CD8-positive, alpha-beta memory T cell (primary cell): ENCODE measurements around the gene SLA2. TPM values are rescaled to one million over a fixed set of nuclear protein-coding genes. Genes with fewer than 3 reads are reported as not detected.
"Not testable (repeated sequence)": the region's sequence is repeated elsewhere in the genome, so short reads cannot be mapped to it uniquely, and the experiment has no call there.

ENCODE experiments used
- CTCF ChIA-PET: fragments of 350-600 bp; sonication (Branson Sonifier 250); formaldehyde crosslinking; loops from one replicate; lab custom pipeline; 2021; ENCODE audit warnings: antibody characterized with exemption; lab: Charles Lee
- POLR2A ChIA-PET: fragments of 350-600 bp; sonication (Branson Sonifier 250); formaldehyde crosslinking; loops from one replicate; lab custom pipeline; 2021; ENCODE audit warnings: antibody characterized with exemption; lab: Charles Lee
- DNase-seq, 5 donors: peaks; one replicate each; pipeline versions ENCODE4 v3.0.0 to v3.0.0-alpha.2; 2020 to 2022; ENCODE audit warnings: mixed read lengths in 1 of 5
- H3K27ac ChIP-seq: one replicate; pipeline ENCODE4 v1.7.0; 2013; ENCODE audit warnings: low read depth, mild to moderate bottlenecking, low read length, moderate library complexity
- H3K27me3 ChIP-seq: 2 replicates; pipeline ENCODE4 v1.7.0; 2013; ENCODE audit warnings: low read length, mild to moderate bottlenecking; ENCODE audit not compliant: insufficient read depth, poor library complexity, severe bottlenecking
- H3K36me3 ChIP-seq: 2 replicates; pipeline ENCODE4 v1.7.0; 2013; ENCODE audit warnings: mild to moderate bottlenecking, low read length, moderate library complexity; ENCODE audit not compliant: insufficient read depth
- H3K4me1 ChIP-seq: 2 replicates; pipeline ENCODE4 v1.7.0; 2013; ENCODE audit warnings: mild to moderate bottlenecking, low read length, moderate library complexity; ENCODE audit not compliant: insufficient read depth
- H3K4me3 ChIP-seq: 2 replicates; pipeline ENCODE4 v1.7.0; 2013; ENCODE audit warnings: mild to moderate bottlenecking, low read length
- H3K9me3 ChIP-seq: 2 replicates; pipeline ENCODE4 v1.7.0; 2013; ENCODE audit warnings: mild to moderate bottlenecking, low read length
- H3K27ac Mint-ChIP-seq, 8 donors: one replicate each; pipeline ENCODE4 v1.8.0; 2020 to 2021; ENCODE audit warnings: mixed read lengths in 8 of 8, mild to moderate bottlenecking in 6 of 8, inconsistent platforms in 3 of 8, moderate library complexity in 3 of 8
- H3K27me3 Mint-ChIP-seq, 2 donors: one replicate each; pipeline ENCODE4 v1.8.0; 2020 to 2021; ENCODE audit warnings: mixed read lengths in 2 of 2, mild to moderate bottlenecking in 1 of 2, moderate library complexity in 1 of 2
- H3K36me3 Mint-ChIP-seq, 3 donors: one replicate each; pipeline ENCODE4 v1.8.0; 2020 to 2021; ENCODE audit warnings: mixed read lengths in 3 of 3, inconsistent platforms in 1 of 3, mild to moderate bottlenecking in 1 of 3
- H3K4me1 Mint-ChIP-seq, 3 donors: one replicate each; pipeline ENCODE4 v1.8.0; 2020 to 2021; ENCODE audit warnings: mixed read lengths in 3 of 3, inconsistent platforms in 1 of 3, mild to moderate bottlenecking in 1 of 3
- H3K4me3 Mint-ChIP-seq, 7 donors: one replicate each; pipeline ENCODE4 v1.8.0; 2020 to 2021; ENCODE audit warnings: mixed read lengths in 7 of 7, mild to moderate bottlenecking in 6 of 7, moderate library complexity in 4 of 7, inconsistent platforms in 2 of 7
- H3K9me3 Mint-ChIP-seq, 5 donors: one replicate each; pipeline ENCODE4 v1.8.0; 2020 to 2022; ENCODE audit warnings: mixed read lengths in 5 of 5, mild to moderate bottlenecking in 3 of 5, moderate library complexity in 2 of 5, inconsistent platforms in 1 of 5
- polyA plus RNA-seq: library from polyadenylated mRNA; unstranded; fragments of 300-500 nt; fragmentation: Illumina TruSeq; gene quantifications from one replicate; pipeline ENCODE4 v1.2.3, GENCODE V29; 2021
- total RNA-seq, 2 experiments: library from RNA; stranded (reverse); gene quantifications; one replicate each; pipeline ENCODE4 v1.2.3, GENCODE V29; 2021

Gene SLA2
- total and polyA plus RNA-seq, 3 experiments from 2014 or later = 15.0 to 51.2 (median 47.8) TPM

DNA sequence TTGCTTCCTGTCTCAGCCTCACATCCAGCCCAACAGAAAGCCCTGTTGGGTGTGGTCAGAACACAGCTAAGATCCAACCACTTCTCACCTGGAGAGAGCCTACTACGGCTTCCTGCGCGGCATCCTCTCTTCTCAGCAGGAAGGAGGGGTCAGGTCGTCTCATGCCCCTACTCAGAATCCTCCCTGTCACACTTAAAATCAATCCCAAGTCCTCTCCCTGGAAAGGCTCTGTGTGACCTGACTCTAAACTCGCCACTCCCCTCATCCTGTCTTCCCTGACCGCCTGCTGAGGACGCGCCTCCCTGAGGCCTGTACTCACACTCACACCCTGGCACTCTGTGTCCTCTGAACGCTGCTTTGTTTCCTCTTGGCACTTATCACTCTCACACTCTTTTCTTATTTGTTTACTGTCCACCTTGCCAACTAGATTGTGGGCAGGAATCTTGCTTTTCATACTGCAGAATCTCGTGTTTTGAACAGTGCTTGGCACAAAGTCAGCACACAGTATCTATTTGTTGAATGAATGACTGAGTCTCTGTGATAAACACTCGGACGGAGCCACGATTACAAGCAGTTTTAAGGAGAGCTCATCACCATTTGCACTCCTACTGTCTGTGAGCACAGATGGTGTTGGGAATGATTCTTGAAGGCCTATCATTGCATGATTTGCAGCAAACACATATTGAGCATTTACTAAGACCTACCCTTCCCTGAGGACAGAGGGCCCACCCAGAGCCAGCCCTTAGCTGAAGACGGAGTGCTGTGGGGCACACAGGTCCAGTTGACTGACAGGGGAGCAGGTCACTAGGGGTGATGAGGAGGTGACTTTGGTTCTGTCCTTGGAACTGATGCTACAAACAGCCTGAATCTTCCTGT lies 21.7 kb downstream of the SLA2 start:
- Mint-ChIP-seq H3K27me3 (no peaks in the 10 kb centered on the region), H3K4me1 (peaks cover 43 to 66% (median 50%) of the 10 kb centered on the region in 3 donors), H3K36me3 (peaks cover 17 to 76% (median 24%) of the 10 kb centered on the region in 3 donors), H3K27ac (peak overlapping the region; percentile 26 to 90 (median 84)), H3K4me3 (peak overlapping the region in 1 of 7 donors; percentile 68), H3K9me3 (no peaks in the 10 kb centered on the region)
- Histone ChIP-seq H3K4me1 (peaks cover 33% of the 10 kb centered on the region), H3K27me3 (no peaks in the 10 kb centered on the region), H3K27ac (no peak overlapping the region), H3K36me3 (peaks cover 39% of the 10 kb centered on the region), H3K4me3 (no peak overlapping the region), H3K9me3 (no peaks in the 10 kb centered on the region)
- ChIA-PET POLR2A (interaction anchor here (1.3 to 1.5 kb wide), 2 partner anchors 18 to 20 kb away, joined by 3 to 16 read pairs; partner anchors contain the start of gene RAB5IF), CTCF (interaction anchor here (0.7 to 1.6 kb wide), 5 partner anchors 10 to 122 kb away, joined by 3 to 5 read pairs (median 3); partner anchors contain the start of gene RAB5IF)
- DNase-seq = no peak

DNA sequence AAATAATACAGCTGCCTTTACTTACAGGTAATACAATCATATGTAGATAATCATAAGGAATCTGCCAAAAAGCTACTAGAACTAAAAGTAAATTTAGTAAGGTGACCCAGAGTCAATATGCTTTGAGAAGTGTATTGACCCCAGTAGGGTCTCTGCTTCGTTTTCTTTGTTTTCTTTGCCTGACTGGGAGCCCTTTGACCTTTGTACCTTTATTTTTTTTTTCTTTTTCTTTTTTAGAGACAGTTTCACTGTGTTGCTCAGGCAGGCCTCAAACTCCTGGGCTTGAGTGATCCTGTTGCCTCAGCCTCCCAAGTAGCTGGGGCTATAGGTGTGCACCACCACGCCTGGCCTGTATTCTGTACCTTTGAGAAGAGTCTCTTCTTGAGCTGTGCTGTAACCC lies 22.6 kb downstream of the SLA2 start:
- peaks cover 25% of the 10 kb centered on the region for H3K4me1 ChIP-seq
- no peaks in the 10 kb centered on the region for H3K9me3 ChIP-seq
- peaks cover 39% of the 10 kb centered on the region for H3K36me3 ChIP-seq
- Mint-ChIP-seq H3K4me1 (peaks cover 40 to 58% (median 43%) of the 10 kb centered on the region in 3 donors), H3K9me3 (no peaks in the 10 kb centered on the region), H3K4me3 (no peak overlapping the region), H3K27ac (peak overlapping the region in 7 of 8 donors; percentile 26 to 90 (median 77)), H3K36me3 (peaks cover 17 to 76% (median 22%) of the 10 kb centered on the region in 3 donors), H3K27me3 (no peaks in the 10 kb centered on the region)
- H3K27ac ChIP-seq = no peak overlapping the region
- POLR2A ChIA-PET = interaction anchor here (0.7 kb wide), 1 partner anchor 38 kb away, joined by 3 read pairs; no protein-coding TSS in a partner anchor
- H3K4me3 ChIP-seq = no peak overlapping the region
- CTCF ChIA-PET = interaction anchor here (0.8 to 1.6 kb wide), 4 partner anchors 11 to 123 kb away, joined by 3 to 5 read pairs (median 4); partner anchors contain the start of gene RAB5IF
- H3K27me3 ChIP-seq = no peaks in the 10 kb centered on the region
- no peak for DNase-seq

DNA sequence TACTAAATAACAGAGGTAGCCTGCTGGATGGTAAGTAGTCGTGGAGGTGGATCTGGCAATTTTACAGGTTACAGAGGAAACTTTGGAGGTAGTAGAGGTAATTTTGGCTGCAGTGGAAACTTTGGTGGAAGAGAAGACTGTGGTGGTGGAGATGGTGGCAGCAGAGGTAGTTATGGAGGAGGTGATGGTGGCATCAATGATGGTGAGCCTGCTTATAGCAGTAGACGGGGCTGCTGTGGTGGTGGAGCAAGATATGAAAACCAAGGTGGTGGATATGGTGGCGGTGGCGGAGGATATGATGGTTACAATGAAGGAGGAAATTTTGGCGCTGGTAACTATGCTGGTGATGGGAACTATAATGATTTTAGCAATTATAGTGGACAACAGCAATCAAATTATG lies 25.1 kb downstream of the SLA2 start:
- H3K36me3 Mint-ChIP-seq = peaks cover 12 to 57% (median 16%) of the 10 kb centered on the region in 3 donors

GRCh38 chr20:36614781-36615557 lies 31.0 kb downstream of the SLA2 start:
- no peak overlapping the region for H3K4me3 ChIP-seq
- peaks cover 4% of the 10 kb centered on the region for H3K4me1 ChIP-seq
- Mint-ChIP-seq H3K27ac (peak overlapping the region; percentile 8 to 90 (median 53)), H3K9me3 (no peaks in the 10 kb centered on the region), H3K27me3 (peaks cover 0 to 2% of the 10 kb centered on the region in 2 donors), H3K4me3 (no peak overlapping the region), H3K36me3 (peaks cover 0 to 67% (median 11%) of the 10 kb centered on the region in 3 donors), H3K4me1 (peaks cover 9 to 43% (median 13%) of the 10 kb centered on the region in 3 donors)
- H3K27ac ChIP-seq = no peak overlapping the region
- H3K27me3 ChIP-seq = no peaks in the 10 kb centered on the region
- H3K36me3 ChIP-seq = peaks cover 37% of the 10 kb centered on the region
- ChIA-PET CTCF (interaction anchor here (1.1 to 1.5 kb wide), 7 partner anchors 10 to 193 kb away, joined by 3 to 7 read pairs (median 3); partner anchors contain the start of genes RAB5IF and SLA2), POLR2A (no interaction called here)
- no peaks in the 10 kb centered on the region for H3K9me3 ChIP-seq
- no peak for DNase-seq

More for the DNA sequence above, 25.1 kb downstream of the SLA2 start:
- Histone ChIP-seq H3K27ac (no peak overlapping the region), H3K9me3 (no peaks in the 10 kb centered on the region), H3K4me1 (peaks cover 13% of the 10 kb centered on the region), H3K36me3 (peaks cover 21% of the 10 kb centered on the region), H3K27me3 (no peaks in the 10 kb centered on the region), H3K4me3 (no peak overlapping the region)
- no peak overlapping the region for H3K4me3 Mint-ChIP-seq
- H3K27me3 Mint-ChIP-seq = no peaks in the 10 kb centered on the region
- peaks cover 25 to 41% (median 27%) of the 10 kb centered on the region in 3 donors for H3K4me1 Mint-ChIP-seq
- CTCF ChIA-PET = interaction anchor here (1.4 kb wide), 1 partner anchor 8 kb away, joined by 7 read pairs; no protein-coding TSS in a partner anchor
- H3K9me3 Mint-ChIP-seq = no peaks in the 10 kb centered on the region
- H3K27ac Mint-ChIP-seq = peak overlapping the region in 7 of 8 donors; percentile 30 to 86 (median 44)
- DNase-seq = no peak
- POLR2A ChIA-PET = no interaction called here

DNA sequence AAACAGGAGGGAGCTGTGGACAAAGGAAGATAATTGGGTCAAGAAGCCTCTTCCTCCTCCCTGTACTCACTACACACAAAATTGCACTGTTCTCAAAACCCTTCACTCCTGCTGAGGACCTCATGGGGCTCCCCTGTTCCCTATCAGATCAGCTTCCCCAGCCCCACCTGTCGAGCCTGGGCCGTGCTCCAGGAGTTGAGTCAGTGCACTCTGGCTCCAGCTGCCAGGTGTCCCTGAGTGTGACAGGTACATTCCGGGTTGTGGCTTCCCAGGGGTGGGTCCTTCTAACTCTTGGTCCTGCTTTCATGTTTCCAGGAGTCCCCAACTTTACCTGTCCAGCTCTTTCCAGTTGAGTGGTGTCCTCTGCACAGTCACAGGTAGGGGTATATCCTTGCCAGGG lies 32.0 kb downstream of the SLA2 start:
- Histone ChIP-seq H3K27ac (no peak overlapping the region), H3K27me3 (no peaks in the 10 kb centered on the region), H3K4me3 (no peak overlapping the region), H3K9me3 (no peaks in the 10 kb centered on the region), H3K4me1 (peaks cover 4% of the 10 kb centered on the region), H3K36me3 (peaks cover 43% of the 10 kb centered on the region)
- peaks cover 0 to 2% of the 10 kb centered on the region in 2 donors for H3K27me3 Mint-ChIP-seq
- ChIA-PET CTCF (interaction anchor here (1.1 to 1.8 kb wide), 11 partner anchors 9 to 194 kb away, joined by 3 to 7 read pairs (median 4); partner anchors contain the start of genes RAB5IF and SLA2), POLR2A (no interaction called here)
- H3K9me3 Mint-ChIP-seq = no peaks in the 10 kb centered on the region
- H3K4me3 Mint-ChIP-seq = no peak overlapping the region
- no peak for DNase-seq
- peaks cover 9 to 43% (median 13%) of the 10 kb centered on the region in 3 donors for H3K4me1 Mint-ChIP-seq
- peak overlapping the region in 5 of 8 donors; percentile 17 to 90 (median 71) for H3K27ac Mint-ChIP-seq
- peaks cover 0 to 74% (median 11%) of the 10 kb centered on the region in 3 donors for H3K36me3 Mint-ChIP-seq

GRCh38 chr20:36611625-36612024 lies 34.4 kb downstream of the SLA2 start:
- Mint-ChIP-seq H3K36me3 (peaks cover 0 to 88% (median 11%) of the 10 kb centered on the region in 3 donors), H3K27me3 (peaks cover 0 to 2% of the 10 kb centered on the region in 2 donors), H3K4me1 (peaks cover 21 to 62% (median 25%) of the 10 kb centered on the region in 3 donors), H3K27ac (peak overlapping the region in 3 of 8 donors; percentile 23 to 75 (median 50)), H3K4me3 (no peak overlapping the region), H3K9me3 (no peaks in the 10 kb centered on the region)
- Histone ChIP-seq H3K36me3 (peaks cover 55% of the 10 kb centered on the region), H3K27ac (no peak overlapping the region), H3K27me3 (no peaks in the 10 kb centered on the region), H3K9me3 (no peaks in the 10 kb centered on the region), H3K4me1 (peaks cover 17% of the 10 kb centered on the region), H3K4me3 (no peak overlapping the region)
- ChIA-PET POLR2A (no interaction called here), CTCF (interaction anchor here (0.9 to 3.8 kb wide), 12 partner anchors 10 to 143 kb away, joined by 3 to 30 read pairs (median 4); partner anchors contain the start of gene SLA2)
- DNase-seq = no peak

GRCh38 chr20:36608388-36608728 lies 37.6 kb downstream of the SLA2 start:
- Mint-ChIP-seq H3K4me1 (peaks cover 31 to 60% (median 40%) of the 10 kb centered on the region in 3 donors), H3K36me3 (peaks cover 0 to 73% (median 4%) of the 10 kb centered on the region in 3 donors), H3K27ac (peak overlapping the region in 3 of 8 donors; percentile 63 to 78 (median 66)), H3K4me3 (peak overlapping the region in 2 of 7 donors; percentile 61 to 75)
- H3K9me3 Mint-ChIP-seq, DNase-seq, H3K27me3 Mint-ChIP-seq, H3K27ac ChIP-seq, H3K4me3 ChIP-seq, H3K27me3 ChIP-seq, H3K9me3 ChIP-seq, POLR2A ChIA-PET: not testable (repeated sequence)
- Histone ChIP-seq H3K36me3 (peaks cover 36% of the 10 kb centered on the region), H3K4me1 (peaks cover 31% of the 10 kb centered on the region)
- CTCF ChIA-PET = interaction anchor here (1.0 to 1.1 kb wide), 2 partner anchors 12 to 21 kb away, joined by 3 read pairs; no protein-coding TSS in a partner anchor
